DND-41 (cell line): ENCODE measurements around the gene ADCK2.

ENCODE experiments used
- CTCF ChIP-seq: IDR thresholded peaks from 2 replicates; pipeline ENCODE4 v1.5.1; 2012; ENCODE audit warnings: borderline replicate concordance, low read length, moderate library complexity, mild to moderate bottlenecking; ENCODE audit not compliant: poor library complexity, severe bottlenecking; ENCODE audit errors: extremely low read depth
- EZH2 ChIP-seq: IDR thresholded peaks from 3 replicates; pipeline ENCODE4 v1.6.1; 2012; ENCODE audit warnings: borderline replicate concordance, low read depth, mild to moderate bottlenecking, moderate library complexity, low read length, inconsistent platforms; ENCODE audit not compliant: severe bottlenecking

GRCh38 chr7:140674356-140674800, 1.6 kb downstream of the ADCK2 start:
- TF ChIP-seq CTCF (no peak), EZH2 (no peak)
